ENCODE results near the gene URAD. TPM values are rescaled to one million over a fixed set of nuclear protein-coding genes. Genes with fewer than 3 reads are reported as not detected.
A peak's percentile ranks its signal among the peaks of the same experiment; 100 is the strongest.

Gene URAD
- total and polyA plus RNA-seq, 7 donors = not detected

- H3K36me3 ChIP-seq (ENCODE audit: insufficient read depth in 1 of 2, low read depth in 1 of 2) = no peaks in the 10 kb centered on the region
- H3K4me1 ChIP-seq = no peaks in the 10 kb centered on the region
- no peak overlapping the region for H3K27ac ChIP-seq
- ATAC-seq (no peak), DNase-seq (no peak)
- 3 to 5% (median 4%) methylated on average over 46 to 54 of the region's 54 CpGs for WGBS, 3 donors
- H3K4me3 ChIP-seq = no peak overlapping the region
- TF ChIP-seq CTCF (IDR thresholded peaks at IDR 0.05) = no peak
- H3K27me3 ChIP-seq (ENCODE audit: insufficient read depth in 3 of 3, low read length in 2 of 3) = peaks cover 2 to 84% (median 43%) of the 10 kb centered on the region in 3 donors
- intact Hi-C loops (cut with DNase I) = loop anchor here (5.0 to 10.0 kb wide), 4 partner anchors 446 to 996 kb away; no protein-coding TSS in a partner anchor
- H3K9me3 ChIP-seq = no peaks in the 10 kb centered on the region
Measured at GRCh38 chr13:27980280-27980998, 8.1 kb downstream of the URAD start.

- ATAC-seq (no peak), DNase-seq (no peak)
- Histone ChIP-seq H3K4me3 (no peak overlapping the region), H3K9me3 (no peaks in the 10 kb centered on the region), H3K27me3 (ENCODE audit: insufficient read depth in 3 of 3, low read length in 2 of 3) (peaks cover 2 to 88% (median 42%) of the 10 kb centered on the region in 3 donors), H3K27ac (no peak overlapping the region), H3K4me1 (no peaks in the 10 kb centered on the region), H3K36me3 (ENCODE audit: insufficient read depth in 1 of 2, low read depth in 1 of 2) (no peaks in the 10 kb centered on the region)
- TF ChIP-seq CTCF (IDR thresholded peaks at IDR 0.05) = no peak
- intact Hi-C loops (cut with DNase I) = loop anchor here (5.0 to 10.0 kb wide), 4 partner anchors 445 to 995 kb away; no protein-coding TSS in a partner anchor
- 5 to 9% (median 7%) methylated on average over 15 of the region's 15 CpGs for WGBS, 3 donors
Measured at GRCh38 chr13:27979765-27980279, 8.7 kb downstream of the URAD start.

GRCh38 chr13:27979001-27979643 is 9.4 kb downstream of the URAD start:
- Histone ChIP-seq H3K27me3 (ENCODE audit: insufficient read depth in 3 of 3, low read length in 2 of 3) (peaks cover 2 to 93% (median 45%) of the 10 kb centered on the region in 3 donors), H3K9me3 (no peaks in the 10 kb centered on the region), H3K27ac (no peak overlapping the region), H3K4me3 (no peak overlapping the region), H3K4me1 (no peaks in the 10 kb centered on the region), H3K36me3 (ENCODE audit: insufficient read depth in 1 of 2, low read depth in 1 of 2) (no peaks in the 10 kb centered on the region)
- intact Hi-C loops (cut with DNase I) = no loop called here
- no peak for TF ChIP-seq CTCF (IDR thresholded peaks at IDR 0.05)
- WGBS, 3 donors = 6 to 9% (median 9%) methylated on average over 15 of the region's 15 CpGs
- no peak for ATAC-seq
- DNase-seq = no peak

GRCh38 chr13:27978301-27978968 is 10.1 kb downstream of the URAD start:
- ATAC-seq (no peak), DNase-seq (no peak)
- intact Hi-C loops (cut with DNase I) = no loop called here
- Histone ChIP-seq H3K4me1 (no peaks in the 10 kb centered on the region), H3K27ac (no peak overlapping the region), H3K9me3 (no peaks in the 10 kb centered on the region), H3K4me3 (peak overlapping the region; percentile 38), H3K36me3 (ENCODE audit: insufficient read depth in 1 of 2, low read depth in 1 of 2) (no peaks in the 10 kb centered on the region), H3K27me3 (ENCODE audit: insufficient read depth in 3 of 3, low read length in 2 of 3) (peaks cover 5 to 95% (median 46%) of the 10 kb centered on the region in 3 donors)
- whole genome bisulfite sequencing, 3 donors = 1% methylated on average over 31 to 65 of the region's 65 CpGs
- no peak for TF ChIP-seq CTCF (IDR thresholded peaks at IDR 0.05)

All from psoas muscle (tissue), 8 donors.